ENCODE measurements around the gene TTC12. TPM values are rescaled to one million over a fixed set of nuclear protein-coding genes. Genes with fewer than 3 reads are reported as not detected.

TTC12 gene
- total and polyA plus RNA-seq, 2 of the 13 experiments (the other 11 are each of a cell fraction or from before 2014, with no cell fraction given), result 5.4 to 11.6 TPM

GRCh38 chr11:113349528-113349927 is 35.1 kb downstream of the TTC12 start:
- FAIRE-seq, result no peak
- Histone ChIP-seq H3K9me3 (ENCODE audit: low read length) (no peaks in the 10 kb centered on the region), H3K4me1 (ENCODE audit: insufficient read depth, low read length) (no peaks in the 10 kb centered on the region), H3K79me2 (ENCODE audit: insufficient read depth, low read length) (no peaks in the 10 kb centered on the region), H3K27ac (ENCODE audit: extremely low read length, insufficient read depth, low read length) (no peak overlapping the region), H3K4me3 (replicated peaks in 1 of 3; ENCODE audit: insufficient read depth in 1 of 3, low read depth in 2 of 3, low read length in 3 of 3) (no peak overlapping the region), H2AFZ (ENCODE audit: low read length) (no peak overlapping the region), H3K4me2 (ENCODE audit: low read depth, low read length) (no peak overlapping the region), H3K36me3 (replicated peaks in 1 of 2; ENCODE audit: control insufficient read depth in 1 of 2, insufficient read depth in 2 of 2, low read length in 2 of 2) (no peaks in the 10 kb centered on the region), H3K9ac (ENCODE audit: insufficient read depth, low read depth, low read length) (no peak overlapping the region), H3K27me3 (ENCODE audit: control insufficient read depth in 1 of 2, insufficient read depth in 2 of 2, low read length in 2 of 2) (no peaks in the 10 kb centered on the region), H4K20me1 (ENCODE audit: insufficient read depth, low read length) (no peaks in the 10 kb centered on the region)
- in situ Hi-C loops (cut with HindIII; ENCODE audit: extremely low pct_ligation_motif_present, low pct_unique_long_range_greater_than_20kb) (loop anchor here (10.0 kb wide), 1 partner anchor 55 kb away; no protein-coding TSS in a partner anchor), intact Hi-C loops (cut with micrococcal nuclease; ENCODE audit: unreplicated experiment) (no loop called here)
- TF ChIP-seq POLR2AphosphoS2 (IDR thresholded peaks at IDR 0.05; ENCODE audit: low read depth, low read length), result no peak
- no peak for TF ChIP-seq ZNF784 (CRISPR knock-in tag; IDR thresholded peaks at IDR 0.05; ENCODE audit: borderline replicate concordance)
- TF ChIP-seq HNF4A (CRISPR knock-in tag; IDR thresholded peaks at IDR 0.05), result no peak
- TF ChIP-seq, protein P1, sequence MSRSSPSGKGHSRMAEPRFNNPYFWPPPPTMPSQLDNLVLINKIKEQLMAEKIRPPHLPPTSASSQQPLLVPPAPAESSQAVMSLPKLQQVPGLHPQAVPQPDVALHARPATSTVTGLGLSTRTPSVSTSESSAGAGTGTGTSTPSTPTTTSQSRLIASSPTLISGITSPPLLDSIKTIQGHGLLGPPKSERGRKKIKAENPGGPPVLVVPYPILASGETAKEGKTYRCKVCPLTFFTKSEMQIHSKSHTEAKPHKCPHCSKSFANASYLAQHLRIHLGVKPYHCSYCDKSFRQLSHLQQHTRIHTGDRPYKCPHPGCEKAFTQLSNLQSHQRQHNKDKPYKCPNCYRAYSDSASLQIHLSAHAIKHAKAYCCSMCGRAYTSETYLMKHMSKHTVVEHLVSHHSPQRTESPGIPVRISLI (CRISPR knock-in tag; IDR thresholded peaks at IDR 0.05; ENCODE audit: borderline replicate concordance), result no peak
- TF ChIP-seq HOXA3 (CRISPR knock-in tag; IDR thresholded peaks at IDR 0.05), result no peak
- no peak for TF ChIP-seq ZC3H13 (CRISPR knock-in tag; IDR thresholded peaks at IDR 0.05)
- TF ChIP-seq ZNF761 (CRISPR knock-in tag; conservative IDR thresholded peaks at IDR 0.05), result no peak
- no peak for TF ChIP-seq ZNF350 (CRISPR knock-in tag; IDR thresholded peaks at IDR 0.05; ENCODE audit: borderline replicate concordance, low read depth)
- no peak for TF ChIP-seq POLR2AphosphoS5 (IDR thresholded peaks at IDR 0.05; ENCODE audit: low read depth, low read length)
- TF ChIP-seq RFX5 (IDR thresholded peaks at IDR 0.05; ENCODE audit: low read depth, low read length), result no peak
- no peak for TF ChIP-seq ZNF841 (CRISPR knock-in tag; IDR thresholded peaks at IDR 0.05; ENCODE audit: borderline replicate concordance)
- no peak for TF ChIP-seq ZBTB43 (CRISPR knock-in tag; conservative IDR thresholded peaks at IDR 0.05)
- TF ChIP-seq CC2D1A (CRISPR knock-in tag; IDR thresholded peaks at IDR 0.05), result no peak
- no peak for TF ChIP-seq ZNF749 (CRISPR knock-in tag; IDR thresholded peaks at IDR 0.05; ENCODE audit: borderline replicate concordance)
- no peak for TF ChIP-seq MEIS2 (CRISPR knock-in tag; IDR thresholded peaks at IDR 0.05)
- BruUV-seq (replicated peaks), result no TSS peak
- ATAC-seq, result no peak
- ChIA-PET POLR2A (no interaction called here), CTCF (ENCODE audit: low intra/inter-chr PET ratio, low total read pairs) (no interaction called here)
- DNase-seq (ENCODE audit: low spot score), result no peak
- WGBS (ENCODE audit: low lambda C conversion rate), result 97% methylated on average over 3 of the region's 3 CpGs

All from HepG2 (cell line).